Gastroesophageal sphincter (tissue), 4 donors: ENCODE data around the gene GSK3B. TPM values are rescaled to one million over a fixed set of nuclear protein-coding genes. Genes with fewer than 3 reads are reported as not detected.

Experiments
- ATAC-seq: fragments of 150-250 bp; one replicate; pipeline ENCODE4 v1.9.1; 2016; ENCODE audit warnings: mild to moderate bottlenecking, moderate library complexity
- H3K27ac ChIP-seq, 4 donors: fragments of 200-600 bp; sonication (generic) in 3 of 4; 1 replicate in 3 of 4; 2 replicates in 1 of 4; pipeline ENCODE4 v1.5.1; 2016 to 2019
- H3K27me3 ChIP-seq: fragments of 200-600 bp; sonication (generic); one replicate; pipeline ENCODE4 v1.5.1; 2019
- H3K36me3 ChIP-seq, 2 donors: fragments of 200-600 bp; sonication (generic); one replicate each; pipeline ENCODE4 v1.5.1; 2019; ENCODE audit warnings: control low read depth in 1 of 2
- H3K4me1 ChIP-seq, 3 donors: fragments of 200-600 bp; sonication (generic); 1 replicate in 2 of 3; 2 replicates in 1 of 3; pipeline ENCODE4 v1.5.1; 2016 to 2019; ENCODE audit warnings: control low read depth in 2 of 3
- H3K4me3 ChIP-seq, 2 donors: fragments of 200-600 bp; sonication (generic); one replicate each; pipeline ENCODE4 v1.5.1; 2019; ENCODE audit warnings: mild to moderate bottlenecking in 1 of 2, moderate library complexity in 1 of 2
- H3K9me3 ChIP-seq, 3 donors: fragments of 200-600 bp; sonication (generic); one replicate each; pipeline ENCODE4 v1.5.1; 2017 to 2019; ENCODE audit warnings: control low read depth in 2 of 3
- EP300 ChIP-seq: sonication (generic); formaldehyde crosslinking; IDR thresholded peaks from one replicate; pipeline ENCODE4 v1.6.1; 2017; ENCODE audit warnings: antibody characterized with exemption, mild to moderate bottlenecking
- POLR2A ChIP-seq, 2 donors: fragments of 450-650 bp; IDR thresholded peaks; one replicate each; pipeline ENCODE4 v1.6.1; 2017; ENCODE audit warnings: antibody characterized with exemption in 2 of 2, mild to moderate bottlenecking in 2 of 2, moderate library complexity in 1 of 2
- POLR2AphosphoS5 ChIP-seq: sonication (generic); formaldehyde crosslinking; IDR thresholded peaks from one replicate; pipeline ENCODE4 v1.6.1; 2017; ENCODE audit warnings: antibody characterized with exemption
- WGBS, 2 donors: methylation state at CpG; one replicate each; pipeline ENCODE4 v1.1.5; 2018; ENCODE audit warnings: low coverage in 1 of 2; 5-methylcytosine and 5-hydroxymethylcytosine counted together
- total RNA-seq, 4 donors: library from RNA; depleted of rRNA; stranded (reverse); fragments of >200 nt; gene quantifications; one replicate each; pipeline ENCODE4 v1.1.0, GENCODE V29; 2016
- TF ChIP-seq, protein P1 (sequence below), 4 experiments: fragments of 200-600 bp in 2 of 4; fragments of 450-650 bp in 2 of 4; sonication (generic) in 1 of 4; IDR thresholded peaks; one replicate each; pipeline ENCODE4 v1.5.1; 2017 to 2019; ENCODE audit warnings: antibody characterized with exemption in 4 of 4, mild to moderate bottlenecking in 2 of 4, moderate library complexity in 2 of 4

The GSK3B gene
- total RNA-seq, 4 donors from 2014 or later, result 32.7 to 40.6 (median 34.6) TPM

- WGBS, 2 donors, result 100% methylated on average over 2 of the region's 4 CpGs; no CpG with 5 or more reads in 1 of the 2 donors
- Histone ChIP-seq H3K36me3 (no peaks in the 10 kb centered on the region), H3K27ac (no peak overlapping the region), H3K27me3 (no peaks in the 10 kb centered on the region), H3K9me3 (no peaks in the 10 kb centered on the region), H3K4me1 (no peaks in the 10 kb centered on the region), H3K4me3 (no peak overlapping the region)
- TF ChIP-seq POLR2A (IDR thresholded peaks at IDR 0.05) (no peak), EP300 (no peak), POLR2AphosphoS5 (no peak)
- TF ChIP-seq, protein P1, sequence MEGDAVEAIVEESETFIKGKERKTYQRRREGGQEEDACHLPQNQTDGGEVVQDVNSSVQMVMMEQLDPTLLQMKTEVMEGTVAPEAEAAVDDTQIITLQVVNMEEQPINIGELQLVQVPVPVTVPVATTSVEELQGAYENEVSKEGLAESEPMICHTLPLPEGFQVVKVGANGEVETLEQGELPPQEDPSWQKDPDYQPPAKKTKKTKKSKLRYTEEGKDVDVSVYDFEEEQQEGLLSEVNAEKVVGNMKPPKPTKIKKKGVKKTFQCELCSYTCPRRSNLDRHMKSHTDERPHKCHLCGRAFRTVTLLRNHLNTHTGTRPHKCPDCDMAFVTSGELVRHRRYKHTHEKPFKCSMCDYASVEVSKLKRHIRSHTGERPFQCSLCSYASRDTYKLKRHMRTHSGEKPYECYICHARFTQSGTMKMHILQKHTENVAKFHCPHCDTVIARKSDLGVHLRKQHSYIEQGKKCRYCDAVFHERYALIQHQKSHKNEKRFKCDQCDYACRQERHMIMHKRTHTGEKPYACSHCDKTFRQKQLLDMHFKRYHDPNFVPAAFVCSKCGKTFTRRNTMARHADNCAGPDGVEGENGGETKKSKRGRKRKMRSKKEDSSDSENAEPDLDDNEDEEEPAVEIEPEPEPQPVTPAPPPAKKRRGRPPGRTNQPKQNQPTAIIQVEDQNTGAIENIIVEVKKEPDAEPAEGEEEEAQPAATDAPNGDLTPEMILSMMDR (IDR thresholded peaks at IDR 0.05), result no peak
- no peak for ATAC-seq
Observed at GRCh38 chr3:120139140-120139539, 44.9 kb upstream of the GSK3B start.

DNA sequence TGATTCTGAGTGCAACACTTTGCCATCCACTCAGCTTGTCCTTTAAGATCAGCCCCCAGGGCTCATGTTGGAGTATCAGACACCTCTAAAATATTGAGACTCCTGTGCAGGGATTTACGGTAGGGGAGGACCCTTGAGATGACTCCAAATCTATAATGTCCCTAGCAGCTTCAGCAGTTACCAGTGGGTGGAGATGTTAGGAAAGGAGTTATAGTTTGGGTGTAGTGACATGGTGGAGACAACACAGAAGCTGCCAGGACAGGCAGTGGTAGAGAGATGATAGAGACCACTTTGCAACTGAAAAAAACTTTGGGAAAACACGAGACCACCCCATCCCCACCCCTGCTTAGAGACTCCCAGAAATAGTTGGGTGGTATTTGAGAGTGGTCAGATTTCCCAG, 43.3 kb upstream of the GSK3B start:
- H3K36me3 ChIP-seq, result no peaks in the 10 kb centered on the region
- H3K27ac ChIP-seq, result no peak overlapping the region
- TF ChIP-seq POLR2AphosphoS5, result no peak
- H3K9me3 ChIP-seq, result no peaks in the 10 kb centered on the region
- H3K4me1 ChIP-seq, result no peaks in the 10 kb centered on the region
- H3K27me3 ChIP-seq, result no peaks in the 10 kb centered on the region
- no peak overlapping the region for H3K4me3 ChIP-seq
- no peak for ATAC-seq
- 46 to 58% methylated on average over 2 of the region's 2 CpGs for WGBS, 2 donors

GRCh38 chr3:120130656-120131055, 36.4 kb upstream of the GSK3B start:
- no peak for TF ChIP-seq POLR2AphosphoS5
- TF ChIP-seq, protein P1 (IDR thresholded peaks at IDR 0.05), result no peak
- TF ChIP-seq POLR2A (IDR thresholded peaks at IDR 0.05), result no peak
- TF ChIP-seq EP300, result no peak
- H3K27me3 ChIP-seq, result no peaks in the 10 kb centered on the region
- H3K27ac ChIP-seq, result no peak overlapping the region
- no peak for ATAC-seq
- H3K4me3 ChIP-seq, result no peak overlapping the region
- WGBS, 2 donors, result 65 to 75% methylated on average over 3 of the region's 3 CpGs
- no peaks in the 10 kb centered on the region for H3K36me3 ChIP-seq
- no peaks in the 10 kb centered on the region for H3K9me3 ChIP-seq
- H3K4me1 ChIP-seq, result no peaks in the 10 kb centered on the region

DNA sequence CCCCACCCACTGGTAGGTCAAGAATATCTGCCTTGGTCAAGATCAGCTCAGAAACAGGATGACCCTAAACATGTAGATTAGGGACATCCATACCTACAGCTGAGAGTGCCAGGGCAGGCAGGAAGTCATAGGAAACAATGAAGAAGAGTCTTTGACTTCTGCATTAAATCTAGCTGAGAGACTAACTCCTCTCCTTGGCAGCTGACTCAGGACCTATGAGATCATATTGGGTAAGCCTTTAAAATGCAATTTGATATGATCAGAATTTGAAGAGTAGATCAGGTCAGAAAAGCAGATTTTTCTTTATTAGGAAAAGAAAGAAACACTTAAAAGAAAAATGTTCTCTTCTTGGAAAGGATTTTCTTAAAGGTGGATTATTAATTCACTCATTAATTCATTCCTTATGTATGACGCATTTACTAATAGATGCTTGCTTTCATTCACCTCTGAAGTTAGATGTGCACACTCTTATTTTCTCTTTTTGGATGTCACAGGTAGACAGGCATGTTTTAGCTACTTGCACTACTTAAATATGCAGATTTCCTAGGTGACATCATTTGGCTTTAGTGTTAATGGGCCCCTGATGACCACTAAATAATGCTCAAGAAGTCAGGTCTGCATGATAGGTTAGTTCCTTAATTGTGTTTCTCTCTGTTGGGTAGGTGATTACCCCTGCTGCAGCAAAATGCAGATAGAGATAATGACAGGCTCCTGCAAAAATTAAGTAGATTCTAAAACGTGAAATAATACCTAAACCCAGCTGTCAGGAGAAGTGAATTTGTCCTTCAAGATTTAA, 35.7 kb upstream of the GSK3B start:
- no peak overlapping the region for H3K27ac ChIP-seq
- 71 to 90% methylated on average over 2 of the region's 2 CpGs for WGBS, 2 donors
- no peak for ATAC-seq
- TF ChIP-seq EP300, result no peak
- no peaks in the 10 kb centered on the region for H3K36me3 ChIP-seq
- H3K27me3 ChIP-seq, result no peaks in the 10 kb centered on the region
- H3K4me1 ChIP-seq, result no peaks in the 10 kb centered on the region
- no peaks in the 10 kb centered on the region for H3K9me3 ChIP-seq
- no peak overlapping the region for H3K4me3 ChIP-seq

DNA sequence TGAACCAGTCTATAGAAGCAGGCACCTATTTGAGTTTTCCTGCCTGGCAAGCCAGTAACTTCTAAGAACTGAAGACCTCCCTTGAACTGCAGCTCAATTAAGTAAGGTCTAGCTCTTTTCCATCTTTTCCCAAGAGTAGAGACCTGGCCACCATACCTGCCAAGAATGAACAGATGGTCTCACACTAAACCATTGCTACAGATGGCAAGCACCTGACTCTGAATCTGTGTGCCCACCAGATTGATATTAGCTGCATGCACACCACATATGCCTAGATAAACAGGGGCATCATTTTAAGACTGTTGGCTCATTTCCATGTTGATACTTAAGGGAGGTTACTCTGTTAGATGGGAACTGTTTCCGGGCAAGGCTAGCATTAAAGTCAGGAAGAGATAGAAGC, 34.8 kb upstream of the GSK3B start:
- ATAC-seq, result no peak
- no peak overlapping the region for H3K27ac ChIP-seq
- TF ChIP-seq EP300 (no peak), POLR2AphosphoS5 (no peak), POLR2A (IDR thresholded peaks at IDR 0.05) (no peak)
- TF ChIP-seq, protein P1 (IDR thresholded peaks at IDR 0.05), result no peak
- H3K36me3 ChIP-seq, result no peaks in the 10 kb centered on the region
- no peaks in the 10 kb centered on the region for H3K9me3 ChIP-seq
- no peak overlapping the region for H3K4me3 ChIP-seq
- 70 to 100% methylated on average over 1 of the region's 1 CpG for WGBS, 2 donors
- H3K4me1 ChIP-seq, result no peaks in the 10 kb centered on the region
- no peaks in the 10 kb centered on the region for H3K27me3 ChIP-seq

GRCh38 chr3:120125992-120126391, 31.7 kb upstream of the GSK3B start:
- Histone ChIP-seq H3K27ac (no peak overlapping the region), H3K4me1 (no peaks in the 10 kb centered on the region), H3K9me3 (no peaks in the 10 kb centered on the region), H3K36me3 (no peaks in the 10 kb centered on the region), H3K4me3 (no peak overlapping the region), H3K27me3 (no peaks in the 10 kb centered on the region)
- no peak for ATAC-seq
- no peak for TF ChIP-seq POLR2AphosphoS5
